DOHH2 (cell line): Measurements from ENCODE around the gene TRIM10.

Experiments used
- EZH2phosphoT487 ChIP-seq: fragments of 200-600 bp; sonication (generic); IDR thresholded peaks from 2 replicates; pipeline ENCODE4 v1.6.1; 2017; ENCODE audit warnings: borderline replicate concordance, mild to moderate bottlenecking, antibody characterized with exemption, low read length, moderate library complexity, mixed read lengths
- TF ChIP-seq, protein P1 (sequence below): fragments of 200-600 bp; sonication (generic); IDR thresholded peaks from one replicate; pipeline ENCODE4 v1.5.1; 2014; ENCODE audit warnings: antibody characterized with exemption, mild to moderate bottlenecking, low read depth, low read length; ENCODE audit not compliant: poor library complexity, severe bottlenecking

DNA sequence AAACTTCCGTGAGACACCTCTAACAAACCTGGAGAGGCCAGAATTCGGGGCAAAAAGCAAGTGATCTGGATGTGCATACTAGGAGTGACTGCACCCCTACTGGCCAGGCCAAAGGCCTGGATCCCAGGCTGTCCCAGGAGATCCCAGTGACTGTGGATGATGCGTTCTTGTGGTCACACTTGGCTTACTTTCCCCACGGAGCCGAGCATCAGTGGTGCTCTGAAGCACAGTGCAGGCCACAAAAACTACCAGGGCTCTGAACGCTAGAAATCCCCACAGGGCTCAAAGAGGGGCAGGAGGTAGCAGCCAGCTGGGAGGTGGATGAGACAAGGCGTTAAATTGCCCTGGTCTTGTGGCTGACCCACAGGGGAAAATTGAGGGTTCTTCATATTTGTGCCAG lies 45.1 kb upstream of the TRIM10 start:
- TF ChIP-seq, protein P1, sequence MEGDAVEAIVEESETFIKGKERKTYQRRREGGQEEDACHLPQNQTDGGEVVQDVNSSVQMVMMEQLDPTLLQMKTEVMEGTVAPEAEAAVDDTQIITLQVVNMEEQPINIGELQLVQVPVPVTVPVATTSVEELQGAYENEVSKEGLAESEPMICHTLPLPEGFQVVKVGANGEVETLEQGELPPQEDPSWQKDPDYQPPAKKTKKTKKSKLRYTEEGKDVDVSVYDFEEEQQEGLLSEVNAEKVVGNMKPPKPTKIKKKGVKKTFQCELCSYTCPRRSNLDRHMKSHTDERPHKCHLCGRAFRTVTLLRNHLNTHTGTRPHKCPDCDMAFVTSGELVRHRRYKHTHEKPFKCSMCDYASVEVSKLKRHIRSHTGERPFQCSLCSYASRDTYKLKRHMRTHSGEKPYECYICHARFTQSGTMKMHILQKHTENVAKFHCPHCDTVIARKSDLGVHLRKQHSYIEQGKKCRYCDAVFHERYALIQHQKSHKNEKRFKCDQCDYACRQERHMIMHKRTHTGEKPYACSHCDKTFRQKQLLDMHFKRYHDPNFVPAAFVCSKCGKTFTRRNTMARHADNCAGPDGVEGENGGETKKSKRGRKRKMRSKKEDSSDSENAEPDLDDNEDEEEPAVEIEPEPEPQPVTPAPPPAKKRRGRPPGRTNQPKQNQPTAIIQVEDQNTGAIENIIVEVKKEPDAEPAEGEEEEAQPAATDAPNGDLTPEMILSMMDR: no peak
- no peak for TF ChIP-seq EZH2phosphoT487
